Transverse colon (tissue), 4 donors: ENCODE results near the gene DOCK2.

Experiments
- CTCF ChIP-seq, 5 experiments: fragments of 200-600 bp in 3 of 5; fragments of 450-650 bp in 2 of 5; sonication (generic) in 3 of 5; IDR thresholded peaks; 1 replicate in 2 of 5; 2 replicates in 3 of 5; pipeline ENCODE4 v1.5.1; 2016 to 2017; ENCODE audit warnings: antibody characterized with exemption in 5 of 5, inconsistent platforms in 3 of 5, mild to moderate bottlenecking in 2 of 5, moderate library complexity in 1 of 5
- EP300 ChIP-seq: sonication (generic); formaldehyde crosslinking; IDR thresholded peaks from one replicate; pipeline ENCODE4 v1.6.1; 2017; ENCODE audit warnings: antibody characterized with exemption, low read depth
- POLR2A ChIP-seq: fragments of 450-650 bp; IDR thresholded peaks from one replicate; pipeline ENCODE4 v1.6.1; 2016; ENCODE audit warnings: antibody characterized with exemption, mild to moderate bottlenecking, moderate library complexity
- POLR2AphosphoS5 ChIP-seq, 3 donors: sonication (generic); formaldehyde crosslinking; IDR thresholded peaks; one replicate each; pipeline ENCODE4 v1.6.1; 2016; ENCODE audit warnings: antibody characterized with exemption in 3 of 3

GRCh38 chr5:170038241-170038640 lies 401.2 kb downstream of the DOCK2 start:
- TF ChIP-seq POLR2A (no peak), CTCF (IDR thresholded peaks at IDR 0.05) (no peak), POLR2AphosphoS5 (IDR thresholded peaks at IDR 0.05) (no peak), EP300 (no peak)
